Dedifferentiated amniotic fluid mesenchymal stem cell (primary cell): Measurements from ENCODE around the gene SH3BGRL2.
A peak's percentile ranks its signal among the peaks of the same experiment; 100 is the strongest.

ENCODE experiments used
- DNase-seq: peaks from one replicate; pipeline ENCODE4 v3.0.0-alpha.2; 2016; ENCODE audit errors: extremely low spot score

The SH3BGRL2 gene

GRCh38 chr6:79699606-79700005 lies 68.5 kb downstream of the SH3BGRL2 start:
- DNase-seq: no peak

- no peak for DNase-seq
Measured at GRCh38 chr6:79702691-79703090, 71.6 kb downstream of the SH3BGRL2 start.

- no peak for DNase-seq
Measured at GRCh38 chr6:79704200-79704599, 73.1 kb downstream of the SH3BGRL2 start.

GRCh38 chr6:79705456-79705995 lies 74.4 kb downstream of the SH3BGRL2 start:
- DNase-seq: no peak

GRCh38 chr6:79706527-79706926 lies 75.4 kb downstream of the SH3BGRL2 start:
- no peak for DNase-seq

- DNase-seq: no peak
Measured at GRCh38 chr6:79707621-79708020, 76.5 kb downstream of the SH3BGRL2 start.

GRCh38 chr6:79708095-79708791 lies 77.1 kb downstream of the SH3BGRL2 start:
- DNase-seq: no peak

- DNase-seq: no peak
Measured at GRCh38 chr6:79710127-79710526, 79.0 kb downstream of the SH3BGRL2 start.

- DNase-seq: no peak
Measured at GRCh38 chr6:79711167-79711566, 80.0 kb downstream of the SH3BGRL2 start.

- DNase-seq: no peak
Measured at GRCh38 chr6:79712144-79712543, 81.0 kb downstream of the SH3BGRL2 start.

GRCh38 chr6:79712616-79713135 lies 81.5 kb downstream of the SH3BGRL2 start:
- no peak for DNase-seq

GRCh38 chr6:79713701-79714322 lies 82.7 kb downstream of the SH3BGRL2 start:
- DNase-seq: no peak

GRCh38 chr6:79717989-79718388 lies 86.9 kb downstream of the SH3BGRL2 start:
- no peak for DNase-seq

GRCh38 chr6:79718509-79719247 lies 87.5 kb downstream of the SH3BGRL2 start:
- DNase-seq: peak; percentile 43

GRCh38 chr6:79719248-79719960 lies 88.3 kb downstream of the SH3BGRL2 start:
- DNase-seq: peak; percentile 64

- DNase-seq: no peak
Measured at GRCh38 chr6:79724816-79725215, 93.7 kb downstream of the SH3BGRL2 start.

- no peak for DNase-seq
Measured at GRCh38 chr6:79731471-79731870, 100.3 kb downstream of the SH3BGRL2 start.

- DNase-seq: no peak
Measured at GRCh38 chr6:79733388-79733787, 102.3 kb downstream of the SH3BGRL2 start.

- no peak for DNase-seq
Measured at GRCh38 chr6:79734374-79734773, 103.2 kb downstream of the SH3BGRL2 start.

- no peak for DNase-seq
Measured at GRCh38 chr6:79735183-79735582, 104.1 kb downstream of the SH3BGRL2 start.

- DNase-seq: no peak
Measured at GRCh38 chr6:79737172-79737571, 106.0 kb downstream of the SH3BGRL2 start.

- DNase-seq: no peak
Measured at GRCh38 chr6:79742030-79742429, 110.9 kb downstream of the SH3BGRL2 start.
